Measurements from ENCODE around the gene YAP1. TPM values are rescaled to one million over a fixed set of nuclear protein-coding genes. Genes with fewer than 3 reads are reported as not detected.

The YAP1 gene
- total RNA-seq, 1 donor from 2014 or later = 129 TPM

DNA sequence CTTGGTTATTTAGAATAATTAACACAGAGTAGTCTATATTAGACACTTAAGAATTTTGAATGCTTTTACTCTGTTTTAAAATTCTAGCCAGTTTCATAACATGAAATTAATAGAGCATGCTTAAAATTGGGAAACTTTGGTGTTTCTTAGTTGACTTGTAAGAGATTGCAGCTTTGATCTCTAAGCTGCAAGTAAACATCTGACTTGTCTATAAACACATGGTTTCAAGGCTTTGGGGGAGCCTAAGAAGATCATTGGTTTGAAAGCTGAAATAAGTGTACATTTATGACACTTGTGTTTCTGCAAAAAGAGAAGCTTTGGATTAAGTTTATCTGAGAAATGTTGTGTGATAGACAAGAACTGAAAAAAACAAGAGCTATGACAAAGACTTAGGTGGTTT, 37.8 kb downstream of the YAP1 start:
- peaks cover 26% of the 10 kb centered on the region for H3K4me1 Mint-ChIP-seq (ENCODE audit: low read depth, unreplicated experiment)
- peaks cover 100% of the 10 kb centered on the region for H3K79me2 ChIP-seq (ENCODE audit: insufficient read depth, low read length)

GRCh38 chr11:102151784-102152525, 41.7 kb downstream of the YAP1 start:
- no peak overlapping the region for H3K4me2 ChIP-seq (ENCODE audit: low read length)
- Mint-ChIP-seq H3K9me3 (ENCODE audit: unreplicated experiment) (no peaks in the 10 kb centered on the region), H3K27me3 (ENCODE audit: low read depth, unreplicated experiment) (no peaks in the 10 kb centered on the region), H3K4me3 (ENCODE audit: unreplicated experiment) (no peak overlapping the region), H3K27ac (ENCODE audit: unreplicated experiment) (no peak overlapping the region), H3K4me1 (ENCODE audit: low read depth, unreplicated experiment) (peaks cover 22% of the 10 kb centered on the region), H3K36me3 (ENCODE audit: low read depth, unreplicated experiment) (peaks cover 2% of the 10 kb centered on the region)
- H3K27ac ChIP-seq (ENCODE audit: low read depth, low read length) = no peak overlapping the region
- H3K4me1 ChIP-seq (ENCODE audit: insufficient read depth, low read length) = peaks cover under 1% of the 10 kb centered on the region
- no peak for DNase-seq (ENCODE audit: low read depth)
- no peak overlapping the region for H2AFZ ChIP-seq (ENCODE audit: low read depth, low read length)
- H3K9ac ChIP-seq (ENCODE audit: low read length) = no peak overlapping the region
- no peaks in the 10 kb centered on the region for H3K27me3 ChIP-seq (ENCODE audit: insufficient read depth, low read length)
- no peaks in the 10 kb centered on the region for H3K9me3 ChIP-seq (ENCODE audit: insufficient read depth, low read depth, low read length)
- H4K20me1 ChIP-seq (ENCODE audit: insufficient read depth, low read length) = peaks cover 83% of the 10 kb centered on the region
- FAIRE-seq = no peak
- no peaks in the 10 kb centered on the region for H3K36me3 ChIP-seq (ENCODE audit: insufficient read depth, low read length)
- H3K79me2 ChIP-seq (ENCODE audit: insufficient read depth, low read length) = peaks cover 100% of the 10 kb centered on the region
- no peak for TF ChIP-seq EZH2 (IDR thresholded peaks at IDR 0.05; ENCODE audit: insufficient read depth, low read length)
- TF ChIP-seq, protein P1, sequence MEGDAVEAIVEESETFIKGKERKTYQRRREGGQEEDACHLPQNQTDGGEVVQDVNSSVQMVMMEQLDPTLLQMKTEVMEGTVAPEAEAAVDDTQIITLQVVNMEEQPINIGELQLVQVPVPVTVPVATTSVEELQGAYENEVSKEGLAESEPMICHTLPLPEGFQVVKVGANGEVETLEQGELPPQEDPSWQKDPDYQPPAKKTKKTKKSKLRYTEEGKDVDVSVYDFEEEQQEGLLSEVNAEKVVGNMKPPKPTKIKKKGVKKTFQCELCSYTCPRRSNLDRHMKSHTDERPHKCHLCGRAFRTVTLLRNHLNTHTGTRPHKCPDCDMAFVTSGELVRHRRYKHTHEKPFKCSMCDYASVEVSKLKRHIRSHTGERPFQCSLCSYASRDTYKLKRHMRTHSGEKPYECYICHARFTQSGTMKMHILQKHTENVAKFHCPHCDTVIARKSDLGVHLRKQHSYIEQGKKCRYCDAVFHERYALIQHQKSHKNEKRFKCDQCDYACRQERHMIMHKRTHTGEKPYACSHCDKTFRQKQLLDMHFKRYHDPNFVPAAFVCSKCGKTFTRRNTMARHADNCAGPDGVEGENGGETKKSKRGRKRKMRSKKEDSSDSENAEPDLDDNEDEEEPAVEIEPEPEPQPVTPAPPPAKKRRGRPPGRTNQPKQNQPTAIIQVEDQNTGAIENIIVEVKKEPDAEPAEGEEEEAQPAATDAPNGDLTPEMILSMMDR (IDR thresholded peaks at IDR 0.05; ENCODE audit: insufficient read depth, low read depth, low read length) = no peak
- H3K4me3 ChIP-seq (ENCODE audit: insufficient read depth, low read depth, low read length) = no peak overlapping the region

More for the DNA sequence above, 37.8 kb downstream of the YAP1 start:
- Mint-ChIP-seq H3K27me3 (ENCODE audit: low read depth, unreplicated experiment) (no peaks in the 10 kb centered on the region), H3K4me3 (ENCODE audit: unreplicated experiment) (no peak overlapping the region), H3K27ac (ENCODE audit: unreplicated experiment) (no peak overlapping the region), H3K9me3 (ENCODE audit: unreplicated experiment) (no peaks in the 10 kb centered on the region), H3K36me3 (ENCODE audit: low read depth, unreplicated experiment) (peaks cover 4% of the 10 kb centered on the region)
- peaks cover 5% of the 10 kb centered on the region for H3K36me3 ChIP-seq (ENCODE audit: insufficient read depth, low read length)
- H3K4me2 ChIP-seq (ENCODE audit: low read length) = no peak overlapping the region
- H2AFZ ChIP-seq (ENCODE audit: low read depth, low read length) = no peak overlapping the region
- TF ChIP-seq EZH2 (IDR thresholded peaks at IDR 0.05; ENCODE audit: insufficient read depth, low read length) = no peak
- TF ChIP-seq, protein P1 (IDR thresholded peaks at IDR 0.05; ENCODE audit: insufficient read depth, low read depth, low read length) = no peak
- H3K9me3 ChIP-seq (ENCODE audit: insufficient read depth, low read depth, low read length) = no peaks in the 10 kb centered on the region
- peaks cover 94% of the 10 kb centered on the region for H4K20me1 ChIP-seq (ENCODE audit: insufficient read depth, low read length)
- H3K27me3 ChIP-seq (ENCODE audit: insufficient read depth, low read length) = no peaks in the 10 kb centered on the region
- FAIRE-seq (no peak), DNase-seq (ENCODE audit: low read depth) (no peak)
- H3K27ac ChIP-seq (ENCODE audit: low read depth, low read length) = no peak overlapping the region
- peaks cover 7% of the 10 kb centered on the region for H3K4me1 ChIP-seq (ENCODE audit: insufficient read depth, low read length)
- H3K4me3 ChIP-seq (ENCODE audit: insufficient read depth, low read depth, low read length) = no peak overlapping the region
- no peak overlapping the region for H3K9ac ChIP-seq (ENCODE audit: low read length)

- no peak for TF ChIP-seq EZH2 (IDR thresholded peaks at IDR 0.05; ENCODE audit: insufficient read depth, low read length)
- TF ChIP-seq, protein P1 (IDR thresholded peaks at IDR 0.05; ENCODE audit: insufficient read depth, low read depth, low read length) = no peak
- Mint-ChIP-seq H3K9me3 (ENCODE audit: unreplicated experiment) (no peaks in the 10 kb centered on the region), H3K4me1 (ENCODE audit: low read depth, unreplicated experiment) (peaks cover 24% of the 10 kb centered on the region), H3K27ac (ENCODE audit: unreplicated experiment) (no peak overlapping the region), H3K4me3 (ENCODE audit: unreplicated experiment) (no peak overlapping the region), H3K27me3 (ENCODE audit: low read depth, unreplicated experiment) (no peaks in the 10 kb centered on the region), H3K36me3 (ENCODE audit: low read depth, unreplicated experiment) (peaks cover 2% of the 10 kb centered on the region)
- H3K79me2 ChIP-seq (ENCODE audit: insufficient read depth, low read length) = peaks cover 100% of the 10 kb centered on the region
- no peak overlapping the region for H3K4me2 ChIP-seq (ENCODE audit: low read length)
- H3K9me3 ChIP-seq (ENCODE audit: insufficient read depth, low read depth, low read length) = no peaks in the 10 kb centered on the region
- H3K27me3 ChIP-seq (ENCODE audit: insufficient read depth, low read length) = no peaks in the 10 kb centered on the region
- peaks cover 82% of the 10 kb centered on the region for H4K20me1 ChIP-seq (ENCODE audit: insufficient read depth, low read length)
- H3K4me1 ChIP-seq (ENCODE audit: insufficient read depth, low read length) = peaks cover 9% of the 10 kb centered on the region
- no peaks in the 10 kb centered on the region for H3K36me3 ChIP-seq (ENCODE audit: insufficient read depth, low read length)
- H3K27ac ChIP-seq (ENCODE audit: low read depth, low read length) = no peak overlapping the region
- H3K4me3 ChIP-seq (ENCODE audit: insufficient read depth, low read depth, low read length) = no peak overlapping the region
- no peak overlapping the region for H3K9ac ChIP-seq (ENCODE audit: low read length)
- H2AFZ ChIP-seq (ENCODE audit: low read depth, low read length) = no peak overlapping the region
- DNase-seq (ENCODE audit: low read depth) (no peak), FAIRE-seq (no peak)
Measured at GRCh38 chr11:102153082-102153481, 42.8 kb downstream of the YAP1 start.
